ENCODE results near the gene ZCCHC4.

ZCCHC4 gene

DNA sequence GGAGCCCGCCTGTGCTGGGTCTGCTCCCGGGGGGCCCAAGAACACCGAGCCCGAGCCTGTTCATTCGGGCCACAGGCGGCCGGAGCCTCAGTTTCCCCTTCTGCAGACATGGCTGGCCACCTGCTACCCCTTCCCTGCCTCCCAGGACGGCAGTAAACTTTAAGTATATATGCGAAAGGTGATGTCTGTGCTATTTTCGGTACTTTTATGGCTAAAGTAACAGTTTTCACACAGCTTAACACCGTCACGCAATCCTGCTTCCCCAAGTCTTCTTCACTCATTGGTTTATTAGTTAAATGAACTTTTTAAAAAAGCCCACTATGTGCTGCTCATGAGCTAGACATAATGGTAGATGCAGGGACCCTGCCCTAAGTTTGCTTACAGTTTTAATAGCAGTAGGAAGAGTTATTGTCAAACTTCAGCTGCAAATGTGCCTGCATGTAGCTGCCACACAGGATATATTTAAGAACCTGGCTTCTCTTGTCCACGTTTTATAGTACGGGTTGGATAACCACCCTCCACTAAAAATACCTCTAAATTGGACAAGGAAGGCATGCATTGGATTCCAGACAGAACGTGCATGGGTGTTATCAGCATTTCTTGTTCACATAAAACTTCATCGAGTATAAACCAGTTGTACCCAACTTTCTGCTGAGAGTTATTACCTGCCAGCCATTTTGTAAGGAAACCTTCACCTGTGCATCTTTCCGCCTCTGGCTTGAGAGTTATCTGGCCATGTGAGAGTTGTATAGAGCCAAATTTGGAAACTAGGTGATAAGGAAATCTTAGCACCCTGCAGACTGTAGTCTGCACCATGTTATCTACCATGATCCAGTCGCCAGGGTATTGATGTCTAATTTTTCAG is 65.2 kb downstream of the ZCCHC4 start:
- no peak for DNase-seq (ENCODE audit: low read depth in 2 of 2)

GRCh38 chr4:25378437-25378743 is 65.8 kb downstream of the ZCCHC4 start:
- no peak for DNase-seq (ENCODE audit: low read depth in 2 of 2)

GRCh38 chr4:25379591-25379990 is 67.0 kb downstream of the ZCCHC4 start:
- DNase-seq (ENCODE audit: low read depth in 2 of 2): no peak

DNA sequence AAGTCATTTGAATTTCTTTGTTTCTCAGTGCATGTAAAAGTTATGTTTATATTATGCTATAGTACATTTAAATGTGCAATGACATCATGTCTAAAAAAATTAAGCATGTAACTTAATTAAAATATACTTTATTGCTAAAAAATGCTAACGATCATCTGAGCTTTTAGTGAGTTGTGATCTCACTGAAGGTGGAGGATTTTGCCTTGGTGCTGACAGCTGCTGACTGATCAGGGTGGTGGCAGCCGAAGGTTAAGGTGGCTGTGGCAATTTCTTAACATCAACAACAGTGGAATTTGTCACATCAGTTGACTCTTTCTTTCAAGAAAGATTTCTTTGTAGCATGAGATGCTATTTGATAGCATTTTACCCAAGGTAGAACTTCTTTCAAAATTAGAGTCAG is 71.1 kb downstream of the ZCCHC4 start:
- no peak for DNase-seq (ENCODE audit: low read depth in 2 of 2)

DNA sequence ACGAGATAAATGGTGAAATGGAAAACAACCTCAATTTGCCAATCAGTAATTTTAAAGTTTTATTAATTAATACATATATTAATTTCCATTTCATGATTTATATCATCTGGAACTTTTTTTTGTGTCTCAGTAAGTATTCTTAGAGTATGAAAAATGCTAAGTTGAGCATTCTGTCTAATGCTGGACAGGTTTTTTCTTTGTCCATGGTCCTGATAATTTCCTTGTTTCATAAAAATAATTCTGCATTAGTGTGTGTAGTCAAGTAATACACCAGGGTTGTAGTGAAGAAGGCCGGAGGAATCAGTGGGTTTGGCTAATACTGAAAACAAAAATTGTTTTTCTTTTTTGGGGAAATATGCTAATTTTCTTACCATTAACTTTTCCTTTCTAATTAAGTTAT is 74.4 kb downstream of the ZCCHC4 start:
- no peak for DNase-seq (ENCODE audit: low read depth in 2 of 2)

GRCh38 chr4:25397305-25397704 is 84.7 kb downstream of the ZCCHC4 start:
- DNase-seq (ENCODE audit: low read depth in 2 of 2): no peak

DNA sequence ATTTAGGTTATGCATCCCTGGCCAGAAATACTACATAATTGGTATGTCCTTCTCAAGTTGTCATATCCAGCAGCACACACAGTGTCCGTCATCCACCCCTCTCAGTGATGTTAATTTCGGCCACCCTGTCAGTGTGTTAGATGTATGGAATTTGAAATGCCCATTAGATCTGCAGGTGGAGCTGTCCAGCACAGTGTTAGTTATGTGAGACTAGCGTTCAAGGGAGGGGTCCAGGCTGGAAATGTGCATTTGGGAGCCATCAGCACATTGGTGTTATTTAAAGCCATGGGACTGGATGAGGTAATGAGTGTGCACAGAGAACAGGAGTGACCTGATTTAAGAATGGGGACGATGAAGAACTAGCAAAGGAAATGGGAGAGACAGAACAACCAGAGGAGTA is 86.9 kb downstream of the ZCCHC4 start:
- DNase-seq (ENCODE audit: low read depth in 2 of 2): no peak

- no peak for DNase-seq (ENCODE audit: low read depth in 2 of 2)
Measured at GRCh38 chr4:25401066-25401465, 88.5 kb downstream of the ZCCHC4 start.

GRCh38 chr4:25402521-25402920 is 89.9 kb downstream of the ZCCHC4 start:
- DNase-seq (ENCODE audit: low read depth in 2 of 2): no peak

DNA sequence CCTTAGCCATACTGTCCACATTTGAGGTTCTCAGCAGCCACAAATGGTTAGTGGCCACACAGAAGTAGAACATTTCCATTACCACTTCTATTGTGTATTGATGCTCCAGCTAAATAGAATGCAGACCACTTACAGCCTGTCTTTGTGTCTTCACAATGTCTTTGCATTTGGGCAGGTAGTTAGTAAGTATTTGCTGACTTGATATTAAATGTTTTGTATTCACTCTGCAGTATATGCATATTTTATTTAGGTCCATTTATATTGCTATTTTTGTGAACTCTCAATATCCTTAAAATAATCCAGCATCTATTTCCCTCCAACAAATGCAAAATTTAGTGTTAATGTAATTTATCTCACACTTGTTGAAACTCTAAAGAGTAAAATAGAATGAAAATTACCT is 91.1 kb downstream of the ZCCHC4 start:
- DNase-seq (ENCODE audit: low read depth in 2 of 2): no peak

DNA sequence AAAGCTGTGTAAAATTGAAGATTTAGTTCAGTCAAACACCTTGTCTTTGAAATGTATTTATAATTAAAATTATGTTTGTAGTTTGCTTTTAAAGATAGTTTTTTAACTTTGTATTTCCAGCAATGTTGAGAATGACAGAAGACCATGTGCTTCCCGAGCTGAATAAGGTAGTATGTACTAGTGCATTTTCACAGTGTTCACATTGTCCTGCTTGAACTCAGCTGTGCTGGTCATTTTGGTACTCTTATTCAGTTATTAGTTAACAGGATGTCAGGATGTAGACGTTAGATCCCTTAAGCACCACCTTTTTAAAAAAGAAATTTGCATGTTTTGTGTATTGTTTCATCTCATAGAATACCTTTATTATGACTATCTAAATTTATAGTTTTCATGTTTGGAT is 92.9 kb downstream of the ZCCHC4 start:
- no peak for DNase-seq (ENCODE audit: low read depth in 2 of 2)

- DNase-seq (ENCODE audit: low read depth in 2 of 2): no peak
Measured at GRCh38 chr4:25406081-25406692, 93.6 kb downstream of the ZCCHC4 start.

DNA sequence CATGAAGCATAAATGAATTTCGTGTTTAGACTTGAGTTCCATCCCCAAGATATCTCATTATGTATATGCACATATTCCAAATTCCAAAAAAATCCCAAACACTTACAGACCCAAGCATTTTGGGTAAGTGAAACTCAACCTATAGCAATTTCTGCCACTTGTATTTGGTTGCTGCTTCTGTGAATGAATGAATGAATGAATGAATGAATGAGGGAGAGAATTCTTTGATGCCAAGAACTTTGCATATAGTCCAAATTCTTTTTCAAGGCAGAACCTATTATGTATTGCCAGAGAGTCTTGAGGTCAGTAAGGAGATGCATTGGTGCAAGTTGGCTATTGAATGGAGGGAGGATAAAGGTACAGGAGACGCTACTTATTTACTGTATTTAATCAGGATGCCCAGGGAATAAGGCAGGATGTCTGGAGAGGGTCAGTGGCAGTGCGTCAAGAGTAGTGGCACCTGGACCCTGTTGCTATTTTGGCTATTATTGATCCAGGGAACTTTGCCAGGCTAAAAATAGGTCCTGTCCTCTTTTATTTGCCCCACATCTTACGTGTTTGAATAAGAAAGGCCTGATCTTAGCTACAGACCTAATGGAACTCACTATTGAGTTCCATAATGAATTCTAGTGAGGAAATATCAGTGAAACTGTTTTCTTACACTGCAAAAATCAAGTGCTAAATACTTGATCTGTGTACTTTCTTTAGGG is 98.4 kb downstream of the ZCCHC4 start:
- DNase-seq (ENCODE audit: low read depth in 2 of 2): no peak

- no peak for DNase-seq (ENCODE audit: low read depth in 2 of 2)
Measured at GRCh38 chr4:25413261-25413660, 100.7 kb downstream of the ZCCHC4 start.

GRCh38 chr4:25417014-25417413 is 104.4 kb downstream of the ZCCHC4 start:
- no peak for DNase-seq (ENCODE audit: low read depth in 2 of 2)
